Natural killer cell (primary cell): ENCODE measurements around the gene SPATA2L. TPM values are rescaled to one million over a fixed set of nuclear protein-coding genes. Genes with fewer than 3 reads are reported as not detected.
A peak's percentile ranks its signal among the peaks of the same experiment; 100 is the strongest.
"Not testable (repeated sequence)": the region's sequence is repeated elsewhere in the genome, so short reads cannot be mapped to it uniquely, and the experiment has no call there.

Source experiments
- ATAC-seq, 3 donors: fragments of 150-1000 bp in 2 of 3; fragments of 200-7000 bp in 1 of 3; cut with Tn5 transposase; 1 replicate in 1 of 3; 2 replicates in 2 of 3; pipeline ENCODE4 v1.10.0; 2021; ENCODE audit warnings: mild to moderate bottlenecking in 2 of 3, moderate library complexity in 2 of 3
- DNase-seq, 2 donors: peaks; one replicate each; pipeline versions ENCODE4 v3.0.0 to v3.0.0-alpha.2; 2013 to 2021; ENCODE audit warnings: mixed read lengths in 1 of 2
- H3K27ac ChIP-seq: one replicate; pipeline ENCODE4 v1.5.1; 2013; ENCODE audit warnings: mild to moderate bottlenecking, low read length
- H3K27me3 ChIP-seq: one replicate; pipeline ENCODE4 v1.6.1; 2013; ENCODE audit warnings: low read length; ENCODE audit not compliant: control insufficient read depth, insufficient read depth
- H3K36me3 ChIP-seq: one replicate; pipeline ENCODE4 v1.6.1; 2013; ENCODE audit warnings: low read length; ENCODE audit not compliant: control insufficient read depth, insufficient read depth
- H3K4me1 ChIP-seq: one replicate; pipeline ENCODE4 v1.6.1; 2013; ENCODE audit warnings: low read length; ENCODE audit not compliant: control insufficient read depth, insufficient read depth
- H3K4me3 ChIP-seq: one replicate; pipeline ENCODE4 v1.5.1; 2013; ENCODE audit warnings: low read length
- H3K9me3 ChIP-seq: one replicate; pipeline ENCODE4 v1.6.1; 2013; ENCODE audit warnings: low read length; ENCODE audit not compliant: control insufficient read depth, insufficient read depth
- H3K27ac Mint-ChIP-seq, 2 donors: one replicate each; pipeline ENCODE4 v1.8.0; 2022; ENCODE audit warnings: mild to moderate bottlenecking in 2 of 2, mixed read lengths in 2 of 2, moderate library complexity in 1 of 2
- H3K27me3 Mint-ChIP-seq, 2 donors: one replicate each; pipeline ENCODE4 v1.8.0; 2022; ENCODE audit warnings: low read depth in 2 of 2, mixed read lengths in 2 of 2
- H3K36me3 Mint-ChIP-seq: one replicate; pipeline ENCODE4 v1.8.0; 2022; ENCODE audit warnings: mixed read lengths
- H3K4me1 Mint-ChIP-seq, 2 donors: one replicate each; pipeline ENCODE4 v1.8.0; 2022; ENCODE audit warnings: mixed read lengths in 2 of 2
- H3K4me3 Mint-ChIP-seq: one replicate; pipeline ENCODE4 v1.8.0; 2022; ENCODE audit warnings: mild to moderate bottlenecking, moderate library complexity, mixed read lengths
- H3K9me3 Mint-ChIP-seq, 2 donors: one replicate each; pipeline ENCODE4 v1.8.0; 2022; ENCODE audit warnings: mixed read lengths in 2 of 2
- CTCF ChIP-seq: fragments of 200-600 bp; IDR thresholded peaks from one replicate; pipeline ENCODE4 v1.8.0; 2022; ENCODE audit warnings: antibody characterized with exemption
- WGBS: methylation state at CpG from one replicate; pipeline ENCODE4 v1.1.7; 2013; ENCODE audit warnings: missing lambda C conversion rate; ENCODE audit not compliant: insufficient coverage; 5-methylcytosine and 5-hydroxymethylcytosine counted together
- intact Hi-C: fragments of 100-400 bp; cut with micrococcal nuclease; formaldehyde crosslinking; loops from one replicate; pipeline ENCODE4 v1.14.2; 2022
- total RNA-seq, 4 donors: library from RNA; stranded (reverse); fragments of 120-200 nt in 1 of 4; gene quantifications; one replicate each; pipeline versions ENCODE4 v1.2.3 to v1.2.4, GENCODE V29; 2013 to 2022

SPATA2L gene
- total RNA-seq, 3 donors from 2014 or later (not counting 1 experiment from before 2014, with no cell fraction given): 23.1 to 37.9 (median 24.0) TPM

- Mint-ChIP-seq H3K27ac (no peak overlapping the region), H3K4me3 (peak overlapping the region; percentile 37), H3K36me3 (no peaks in the 10 kb centered on the region), H3K4me1 (peaks cover 12 to 36% of the 10 kb centered on the region in 2 donors), H3K9me3 (no peaks in the 10 kb centered on the region), H3K27me3 (no peaks in the 10 kb centered on the region)
- ATAC-seq (no peak), DNase-seq (no peak)
- Histone ChIP-seq H3K27me3 (no peaks in the 10 kb centered on the region), H3K4me1 (peaks cover 38% of the 10 kb centered on the region), H3K36me3 (peaks cover 38% of the 10 kb centered on the region), H3K9me3 (no peaks in the 10 kb centered on the region), H3K27ac (no peak overlapping the region), H3K4me3 (no peak overlapping the region)
- TF ChIP-seq CTCF: no peak
- intact Hi-C loops: no loop called here
- 94% methylated on average over 31 of the region's 31 CpGs for WGBS
Observed at GRCh38 chr16:89695086-89695874, 6.2 kb downstream of the SPATA2L start.

- H3K36me3 Mint-ChIP-seq, H3K27me3 ChIP-seq, ATAC-seq, H3K9me3 ChIP-seq, H3K4me3 Mint-ChIP-seq, H3K9me3 Mint-ChIP-seq, H3K27ac ChIP-seq, H3K27ac Mint-ChIP-seq, H3K27me3 Mint-ChIP-seq, H3K4me3 ChIP-seq, intact Hi-C loops, DNase-seq: not testable (repeated sequence)
- H3K4me1 Mint-ChIP-seq: peaks cover 12 to 33% of the 10 kb centered on the region in 2 donors
- WGBS: 93% methylated on average over 23 of the region's 23 CpGs
- H3K4me1 ChIP-seq: peaks cover 32% of the 10 kb centered on the region
- peaks cover 38% of the 10 kb centered on the region for H3K36me3 ChIP-seq
Observed at GRCh38 chr16:89694784-89695085, 6.8 kb downstream of the SPATA2L start.

- intact Hi-C loops: no loop called here
- TF ChIP-seq CTCF: no peak
- H3K27ac Mint-ChIP-seq: no peak overlapping the region
Observed at GRCh38 chr16:89693931-89694783, 7.3 kb downstream of the SPATA2L start.

GRCh38 chr16:89693289-89693731, 8.2 kb downstream of the SPATA2L start:
- Histone ChIP-seq H3K27me3 (no peaks in the 10 kb centered on the region), H3K4me3 (no peak overlapping the region), H3K36me3 (peaks cover 38% of the 10 kb centered on the region), H3K27ac (no peak overlapping the region), H3K4me1 (peaks cover 30% of the 10 kb centered on the region), H3K9me3 (no peaks in the 10 kb centered on the region)
- DNase-seq (no peak), ATAC-seq (no peak)
- WGBS: 96% methylated on average over 11 of the region's 11 CpGs
- H3K9me3 Mint-ChIP-seq: no peaks in the 10 kb centered on the region
- intact Hi-C loops: no loop called here
- no peaks in the 10 kb centered on the region for H3K27me3 Mint-ChIP-seq
- no peak overlapping the region for H3K27ac Mint-ChIP-seq
- no peak overlapping the region for H3K4me3 Mint-ChIP-seq
- no peak for TF ChIP-seq CTCF
- no peaks in the 10 kb centered on the region for H3K36me3 Mint-ChIP-seq
- H3K4me1 Mint-ChIP-seq: peaks cover 12 to 33% of the 10 kb centered on the region in 2 donors

More at GRCh38 chr16:89693931-89694783, 7.3 kb downstream of the SPATA2L start:
- no peaks in the 10 kb centered on the region for H3K27me3 Mint-ChIP-seq
- H3K4me1 Mint-ChIP-seq: peaks cover 12 to 33% of the 10 kb centered on the region in 2 donors
- Histone ChIP-seq H3K4me1 (peaks cover 30% of the 10 kb centered on the region), H3K27ac (no peak overlapping the region), H3K4me3 (no peak overlapping the region), H3K36me3 (peaks cover 38% of the 10 kb centered on the region), H3K27me3 (no peaks in the 10 kb centered on the region), H3K9me3 (no peaks in the 10 kb centered on the region)
- WGBS: 92% methylated on average over 32 of the region's 32 CpGs
- no peaks in the 10 kb centered on the region for H3K9me3 Mint-ChIP-seq
- no peaks in the 10 kb centered on the region for H3K36me3 Mint-ChIP-seq
- peak overlapping the region; percentile 2 for H3K4me3 Mint-ChIP-seq
- no peak for DNase-seq
- ATAC-seq: no peak
